Measurements from ENCODE around the gene OGFR. TPM values are rescaled to one million over a fixed set of nuclear protein-coding genes. Genes with fewer than 3 reads are reported as not detected.

The OGFR gene
- total and polyA plus RNA-seq, 2 experiments from 2014 or later = 49.9 to 83.1 TPM

GRCh38 chr20:62791301-62792181 lies 13.1 kb upstream of the OGFR start:
- peak; percentile 99 for TF ChIP-seq CTCF (IDR thresholded peaks at IDR 0.05; ENCODE audit: low read depth, low read length)

GRCh38 chr20:62792182-62792939 lies 12.3 kb upstream of the OGFR start:
- TF ChIP-seq CTCF (IDR thresholded peaks at IDR 0.05; ENCODE audit: low read depth, low read length) = no peak
- H3K36me3 ChIP-seq = no peaks in the 10 kb centered on the region
- DNase-seq (ENCODE audit: low read depth in 1 of 2, low spot score in 1 of 2) = no peak
- H3K27ac ChIP-seq = no peak overlapping the region
- no peaks in the 10 kb centered on the region for H3K9me3 ChIP-seq (ENCODE audit: low read depth)
- H3K27me3 ChIP-seq = no peaks in the 10 kb centered on the region
- peaks cover 8% of the 10 kb centered on the region for H3K4me1 ChIP-seq (ENCODE audit: low read depth)
- H3K4me3 ChIP-seq = no peak overlapping the region

More at GRCh38 chr20:62791301-62792181, 13.1 kb upstream of the OGFR start:
- Histone ChIP-seq H3K27me3 (no peaks in the 10 kb centered on the region), H3K4me1 (ENCODE audit: low read depth) (peaks cover 9% of the 10 kb centered on the region), H3K36me3 (no peaks in the 10 kb centered on the region), H3K4me3 (no peak overlapping the region), H3K9me3 (ENCODE audit: low read depth) (no peaks in the 10 kb centered on the region), H3K27ac (no peak overlapping the region)
- DNase-seq (ENCODE audit: low read depth in 1 of 2, low spot score in 1 of 2) = peak; percentile 93 to 94

- no peak for DNase-seq (ENCODE audit: low read depth in 1 of 2, low spot score in 1 of 2)
- H3K4me3 ChIP-seq = no peak overlapping the region
- no peak overlapping the region for H3K27ac ChIP-seq
These were observed 11.5 kb upstream of the OGFR start for GRCh38 chr20:62792940-62793756.

GRCh38 chr20:62793757-62794006 lies 11.0 kb upstream of the OGFR start:
- Histone ChIP-seq H3K36me3 (peaks cover 7% of the 10 kb centered on the region), H3K27me3 (no peaks in the 10 kb centered on the region), H3K4me3 (no peak overlapping the region), H3K4me1 (ENCODE audit: low read depth) (peaks cover 5% of the 10 kb centered on the region), H3K9me3 (ENCODE audit: low read depth) (no peaks in the 10 kb centered on the region), H3K27ac (no peak overlapping the region)
- no peak for DNase-seq (ENCODE audit: low read depth in 1 of 2, low spot score in 1 of 2)
- TF ChIP-seq CTCF (IDR thresholded peaks at IDR 0.05; ENCODE audit: low read depth, low read length) = no peak

More at GRCh38 chr20:62792940-62793756, 11.5 kb upstream of the OGFR start:
- no peaks in the 10 kb centered on the region for H3K27me3 ChIP-seq
- H3K36me3 ChIP-seq = peaks cover 1% of the 10 kb centered on the region
- peaks cover 8% of the 10 kb centered on the region for H3K4me1 ChIP-seq (ENCODE audit: low read depth)
- TF ChIP-seq CTCF (IDR thresholded peaks at IDR 0.05; ENCODE audit: low read depth, low read length) = no peak
- no peaks in the 10 kb centered on the region for H3K9me3 ChIP-seq (ENCODE audit: low read depth)

- Histone ChIP-seq H3K36me3 (peaks cover 10% of the 10 kb centered on the region), H3K4me1 (ENCODE audit: low read depth) (peaks cover 5% of the 10 kb centered on the region), H3K4me3 (peak overlapping the region; percentile 91), H3K9me3 (ENCODE audit: low read depth) (no peaks in the 10 kb centered on the region), H3K27ac (no peak overlapping the region), H3K27me3 (no peaks in the 10 kb centered on the region)
- DNase-seq (ENCODE audit: low read depth in 1 of 2, low spot score in 1 of 2) = peak; percentile 97 to 99
- no peak for TF ChIP-seq CTCF (IDR thresholded peaks at IDR 0.05; ENCODE audit: low read depth, low read length)
These were observed 10.5 kb upstream of the OGFR start for GRCh38 chr20:62794007-62794724.
